NCI-H82 (cell line): Measurements from ENCODE around the gene SEPTIN8.
A peak's percentile ranks its signal among the peaks of the same experiment; 100 is the strongest.
"Not testable (repeated sequence)": the region's sequence is repeated elsewhere in the genome, so short reads cannot be mapped to it uniquely, and the experiment has no call there.

Source experiments
- DNase-seq: peaks from one replicate; lab custom pipeline; 2025; lab: John Stamatoyannopoulos, UW

SEPTIN8 gene

DNA sequence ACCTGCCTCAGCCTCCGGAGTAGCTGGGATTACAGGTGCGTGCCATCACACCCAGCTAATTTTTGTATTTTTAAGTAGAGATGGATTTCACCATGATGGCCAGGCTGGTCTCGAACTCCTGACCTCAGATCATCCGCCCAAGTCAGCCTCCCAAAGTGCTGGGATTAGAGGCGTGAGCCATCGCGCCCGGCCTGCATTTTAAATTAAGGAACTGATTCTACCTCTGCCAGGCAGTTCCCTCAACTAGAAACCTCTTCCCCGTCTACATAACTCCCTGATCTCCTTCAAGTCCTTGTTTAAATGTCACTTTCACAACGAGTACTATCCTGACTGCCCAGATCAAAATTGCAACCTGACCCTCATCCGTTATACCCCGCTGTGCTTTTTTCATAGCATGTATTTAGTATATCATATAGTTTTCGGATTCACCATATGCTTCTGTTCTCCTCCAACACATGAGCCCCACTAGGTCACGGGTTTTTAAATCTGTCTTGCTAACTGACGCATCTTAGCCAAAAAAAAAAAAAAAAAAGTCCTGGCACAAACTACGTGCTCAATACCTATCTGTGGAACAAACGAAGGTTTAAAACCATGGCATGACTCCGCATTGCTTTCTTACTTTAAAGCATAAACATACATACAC lies 35.2 kb upstream of the SEPTIN8 start:
- DNase-seq, result peak; percentile 14

DNA sequence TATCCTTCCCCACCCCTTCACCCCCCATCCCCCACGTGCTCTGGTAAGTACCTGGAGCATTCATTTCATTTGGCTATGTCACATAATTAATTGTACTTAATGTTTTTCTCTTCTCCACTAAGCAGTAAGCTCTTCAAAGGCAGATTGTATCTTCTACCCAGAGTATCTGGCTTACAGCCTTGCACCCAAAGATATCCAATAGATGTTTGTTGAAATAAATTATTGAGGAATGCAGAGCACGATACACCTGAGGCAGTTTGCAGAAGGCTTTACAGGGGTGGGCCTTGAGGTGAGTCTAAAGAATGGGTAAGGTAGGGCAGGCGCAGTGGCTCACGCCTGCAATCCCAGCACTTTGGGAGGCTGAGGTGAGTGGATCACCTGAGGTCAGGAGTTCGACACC lies 33.6 kb upstream of the SEPTIN8 start:
- DNase-seq, result no peak

DNA sequence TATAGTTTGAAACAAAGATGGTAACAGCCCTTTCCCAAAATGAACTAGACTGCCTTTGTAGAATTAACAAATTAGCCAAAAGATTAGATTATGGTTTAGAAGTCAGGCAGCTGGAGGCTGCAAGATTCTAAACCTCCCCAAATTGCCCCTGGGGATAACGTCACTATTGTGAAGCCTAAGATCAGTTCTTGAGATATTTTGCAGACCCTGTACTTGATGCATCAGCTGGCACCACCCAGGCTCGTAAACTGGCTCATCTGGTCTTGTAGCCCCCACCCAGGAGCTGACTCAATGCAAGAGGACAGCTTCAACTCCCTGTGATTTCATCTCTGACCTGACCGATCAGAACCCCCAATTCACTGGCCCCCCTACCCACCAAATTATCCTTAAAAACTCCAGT lies 31.8 kb upstream of the SEPTIN8 start:
- DNase-seq, result no peak

DNA sequence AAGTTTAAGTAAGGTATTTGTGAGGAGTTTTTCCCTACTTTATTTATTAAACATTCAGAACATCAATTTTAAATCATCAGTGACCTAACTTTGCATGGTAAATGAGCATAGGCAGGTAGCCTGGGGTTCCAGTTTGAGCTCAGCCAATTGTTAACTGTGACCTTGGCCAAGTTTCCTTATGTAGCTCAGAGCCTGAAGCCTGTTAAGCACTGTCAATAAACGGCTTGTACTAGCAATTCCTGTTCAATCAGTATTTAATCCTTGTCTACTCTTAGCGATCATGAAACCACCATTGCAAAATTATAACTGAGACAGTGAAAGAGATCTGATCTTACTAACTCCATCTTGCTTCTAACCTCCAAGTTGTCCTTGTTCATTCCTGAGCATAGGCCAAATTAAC lies 31.4 kb upstream of the SEPTIN8 start:
- DNase-seq, result no peak

DNA sequence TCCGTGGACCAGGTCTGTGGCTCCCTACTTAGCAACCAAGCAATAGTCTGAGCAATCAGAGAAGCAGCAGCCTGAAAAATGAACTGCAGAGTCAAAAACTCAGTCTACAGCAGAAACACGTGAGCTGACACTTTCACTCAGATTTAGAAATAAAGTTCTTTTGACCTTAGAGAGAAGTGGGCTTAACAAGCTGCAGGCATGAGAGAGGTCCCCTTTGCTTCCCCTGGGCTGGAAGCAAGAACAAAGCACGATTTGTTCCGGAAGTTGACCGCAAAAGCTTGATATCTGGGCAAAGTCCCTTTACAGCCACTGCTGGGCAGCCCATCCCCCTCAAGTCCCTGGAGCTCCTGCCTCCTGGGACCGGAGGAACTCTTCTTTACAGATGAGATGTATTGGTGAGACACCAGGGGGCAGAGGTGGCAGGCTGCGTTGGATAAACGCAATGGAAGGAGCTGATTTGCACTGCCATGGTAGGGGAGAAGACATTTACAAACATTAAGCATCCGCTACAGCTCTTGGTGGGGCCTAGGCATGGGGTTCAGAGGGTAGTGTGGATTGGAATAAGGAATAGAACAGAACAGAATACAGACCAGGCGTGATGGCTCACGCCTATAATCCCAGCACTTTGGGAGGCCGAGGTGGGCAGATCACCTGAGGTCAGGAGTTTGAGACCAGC lies 30.3 kb upstream of the SEPTIN8 start:
- DNase-seq, result peak; percentile 59

DNA sequence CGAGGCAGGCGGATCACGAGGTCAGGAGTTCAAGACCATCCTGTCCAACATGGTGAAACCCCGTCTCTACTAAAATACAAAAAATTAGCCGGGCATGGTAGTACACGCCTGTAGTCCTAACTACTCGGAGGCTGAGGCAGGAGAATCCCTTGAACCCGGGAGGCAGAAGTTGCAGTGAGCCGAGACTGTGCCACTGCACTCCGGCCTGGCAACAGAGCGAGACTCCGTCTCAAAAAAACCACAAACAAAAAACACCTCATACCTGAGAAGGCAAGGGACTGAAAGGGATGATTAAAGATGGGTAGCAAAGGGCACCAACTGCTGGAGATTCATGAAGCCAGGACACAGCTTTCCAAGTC lies 29.7 kb upstream of the SEPTIN8 start:
- DNase-seq, result not testable (repeated sequence)

DNA sequence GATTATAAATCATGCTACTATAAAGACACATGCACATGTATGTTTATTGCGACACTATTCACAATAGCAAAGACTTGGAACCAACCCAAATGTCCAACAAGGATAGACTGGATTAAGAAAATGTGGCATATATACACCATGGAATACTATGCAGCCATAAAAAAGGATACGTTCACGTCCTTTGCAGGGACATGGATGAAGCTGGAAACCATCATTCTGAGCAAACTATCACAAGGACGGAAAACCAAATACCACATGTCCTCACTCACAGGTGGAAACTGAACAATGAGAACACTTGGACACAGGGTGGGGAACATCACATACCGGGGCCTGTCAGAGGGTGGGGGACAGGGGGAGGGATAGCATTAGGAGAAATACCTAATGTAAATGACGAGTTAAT lies 28.8 kb upstream of the SEPTIN8 start:
- DNase-seq, result not testable (repeated sequence)

DNA sequence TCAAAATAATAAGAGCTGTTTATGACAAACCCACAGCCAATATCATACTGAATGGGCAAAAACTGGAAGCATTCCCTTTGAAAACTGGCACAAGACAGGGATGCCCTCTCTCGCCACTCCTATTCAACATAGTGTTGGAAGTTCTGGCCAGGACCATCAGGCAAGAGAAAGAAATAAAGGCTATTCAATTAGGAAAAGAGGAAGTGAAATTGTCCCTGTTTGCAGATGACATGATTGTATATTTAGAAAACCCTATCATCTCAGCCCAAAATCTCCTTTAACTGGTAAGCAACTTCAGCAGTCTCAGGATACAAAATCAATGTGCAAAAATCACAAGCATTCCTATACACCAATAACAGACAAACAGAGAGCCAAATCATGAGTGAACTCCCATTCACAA lies 27.2 kb upstream of the SEPTIN8 start:
- DNase-seq, result not testable (repeated sequence)

DNA sequence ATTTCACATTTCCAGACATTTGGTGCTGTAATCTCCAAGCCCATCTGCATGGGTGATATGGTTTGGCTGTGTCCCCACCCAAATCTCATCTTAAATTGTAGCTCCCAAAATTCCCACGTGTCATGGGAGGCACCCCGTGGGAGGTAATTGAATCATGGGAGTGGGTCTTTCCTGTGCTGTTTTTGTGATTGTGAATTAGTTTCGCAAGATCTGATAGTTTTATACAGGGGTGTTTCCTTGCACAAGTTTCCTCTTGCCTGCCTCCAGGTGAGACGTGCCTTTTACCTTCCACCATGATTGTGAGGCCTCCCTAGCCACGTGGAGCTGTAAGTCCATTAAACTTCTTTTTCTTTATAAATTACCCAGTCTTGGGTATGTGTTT lies 25.6 kb upstream of the SEPTIN8 start:
- DNase-seq, result not testable (repeated sequence)

DNA sequence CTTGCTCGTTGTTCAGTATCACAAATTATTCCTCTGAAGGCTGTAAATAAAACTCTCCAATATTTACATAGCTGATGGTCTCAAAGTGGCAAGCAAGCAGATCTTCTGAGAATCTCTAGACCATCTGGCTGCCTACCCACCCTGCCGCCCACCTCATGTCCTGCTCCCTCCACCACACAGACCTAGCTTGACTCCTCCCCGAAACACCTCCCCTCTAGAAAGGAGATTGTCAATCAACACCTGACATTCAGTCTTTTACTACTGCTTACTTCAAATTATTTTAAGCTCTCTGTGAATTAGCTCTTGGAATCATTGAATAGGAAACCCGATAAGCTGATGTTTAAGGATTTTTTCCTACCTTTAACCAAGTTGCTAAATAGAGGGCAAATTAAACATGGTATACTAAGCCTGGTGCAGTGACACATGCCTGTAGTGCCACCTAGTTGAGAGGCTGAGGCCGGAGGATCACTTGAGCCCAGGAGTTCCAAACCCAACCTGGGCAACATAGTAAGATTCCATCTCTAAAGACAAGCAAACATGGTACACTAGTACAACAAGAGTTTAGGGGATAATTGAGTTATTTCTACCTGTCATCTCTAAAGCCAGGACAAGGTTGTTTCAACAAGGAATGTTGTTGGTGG lies 25.1 kb upstream of the SEPTIN8 start:
- DNase-seq, result peak; percentile 12

DNA sequence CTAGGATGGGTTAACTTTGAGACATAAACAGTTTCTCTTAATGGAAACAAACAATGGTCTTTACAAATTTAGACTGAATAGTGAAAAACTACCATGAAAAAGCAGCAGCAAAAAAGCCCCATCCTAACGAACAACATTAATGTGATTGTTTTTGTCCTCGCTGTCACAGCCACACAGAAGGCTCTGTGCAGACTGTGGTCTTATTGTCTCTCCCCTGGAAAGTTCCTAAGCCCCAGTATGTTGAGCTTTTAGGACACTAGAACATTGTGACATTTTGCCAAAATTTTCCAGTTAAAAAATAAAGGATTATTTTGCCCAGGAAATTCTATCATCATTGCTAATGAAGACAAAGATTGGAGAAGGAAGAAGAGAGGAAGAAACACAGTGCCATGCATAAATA lies 23.5 kb upstream of the SEPTIN8 start:
- peak; percentile 11 for DNase-seq

DNA sequence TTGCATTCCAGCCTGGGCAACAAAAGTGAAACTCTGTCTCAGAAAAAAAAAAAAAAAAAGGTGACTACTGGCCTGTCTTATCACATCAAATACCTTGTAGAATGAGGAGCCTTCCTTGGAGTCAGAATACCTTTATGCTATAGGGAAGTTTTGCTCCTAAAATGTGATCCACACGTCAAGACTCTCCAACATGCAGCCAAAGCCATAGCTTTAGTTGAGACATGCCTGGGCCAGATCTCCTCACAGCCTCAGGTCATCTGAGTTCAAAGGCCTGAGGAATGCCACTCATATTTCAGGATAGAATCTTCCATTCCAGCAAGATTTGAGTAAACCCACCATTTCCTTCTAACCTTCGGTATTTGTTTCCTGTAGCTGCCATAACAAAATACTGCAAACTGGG lies 22.4 kb upstream of the SEPTIN8 start:
- DNase-seq, result no peak

DNA sequence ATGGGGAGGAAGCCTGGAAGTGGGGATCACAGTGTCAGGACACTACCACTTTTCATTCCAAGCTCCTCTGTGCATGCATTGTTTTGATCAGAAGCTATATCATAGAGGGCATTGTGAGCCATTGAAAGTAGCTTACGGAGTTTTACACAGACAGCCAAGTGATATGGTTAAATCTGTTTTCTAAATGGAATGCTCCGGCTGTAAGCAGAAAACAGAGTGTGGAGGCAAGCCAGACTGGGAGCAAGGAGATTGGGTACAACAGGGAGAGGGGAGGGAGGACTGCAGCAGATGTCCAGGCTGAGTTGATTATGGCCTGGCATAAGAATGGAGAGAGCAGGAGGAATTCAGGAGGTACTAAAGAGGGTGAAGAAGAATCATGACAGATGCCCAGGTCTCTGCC lies 20.6 kb upstream of the SEPTIN8 start:
- no peak for DNase-seq

DNA sequence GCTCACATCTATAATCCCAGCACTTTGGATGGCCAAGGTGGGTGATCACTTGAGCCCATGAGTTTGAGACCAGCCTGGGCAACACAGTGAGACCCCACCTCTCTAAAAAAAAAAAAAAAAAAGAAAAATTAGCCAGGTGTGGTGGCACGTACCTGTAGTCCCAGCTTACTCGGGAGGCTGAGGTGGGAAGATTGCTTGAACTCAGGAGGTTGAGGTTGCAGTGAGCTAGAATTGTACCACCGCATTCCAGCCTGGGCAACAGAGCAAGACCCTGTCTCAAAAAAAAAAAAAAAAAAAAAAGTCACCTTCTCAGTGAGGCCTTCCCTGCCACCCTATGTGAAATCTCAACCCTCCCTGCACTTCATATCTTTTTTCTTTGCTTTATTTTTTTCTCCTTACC lies 14.0 kb upstream of the SEPTIN8 start:
- DNase-seq, result no peak

DNA sequence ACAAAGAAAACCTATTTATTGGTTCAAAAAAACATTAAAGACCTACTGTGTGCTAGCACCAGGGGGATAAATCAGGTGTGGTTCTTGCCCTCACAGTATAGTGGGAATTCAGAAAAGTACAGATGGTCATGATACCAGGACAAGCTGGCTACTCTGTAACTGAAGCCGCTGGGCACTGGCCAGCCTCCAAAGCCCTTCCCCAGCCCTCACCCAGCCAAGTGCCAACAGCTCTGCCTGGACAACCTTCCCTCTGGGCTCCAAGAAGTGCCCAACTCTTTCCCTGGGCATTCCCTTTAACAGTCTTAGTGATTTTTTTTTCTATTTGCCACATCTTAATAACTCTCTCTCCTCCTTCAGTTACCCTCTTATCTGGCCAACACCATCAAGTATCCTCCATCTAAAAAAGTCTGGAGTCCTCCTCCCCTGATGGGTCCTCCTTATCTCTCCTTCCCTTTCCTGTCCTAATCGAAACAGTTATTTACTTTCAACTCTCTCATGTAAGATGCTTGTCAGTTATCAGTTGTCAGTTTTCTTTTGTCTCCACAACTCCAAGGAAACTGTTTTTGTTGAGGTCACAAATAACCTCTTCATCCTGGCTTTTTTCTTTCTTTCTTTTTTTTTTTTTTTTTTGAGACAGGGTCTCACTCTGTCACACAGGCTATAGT lies 13.3 kb upstream of the SEPTIN8 start:
- DNase-seq, result no peak

DNA sequence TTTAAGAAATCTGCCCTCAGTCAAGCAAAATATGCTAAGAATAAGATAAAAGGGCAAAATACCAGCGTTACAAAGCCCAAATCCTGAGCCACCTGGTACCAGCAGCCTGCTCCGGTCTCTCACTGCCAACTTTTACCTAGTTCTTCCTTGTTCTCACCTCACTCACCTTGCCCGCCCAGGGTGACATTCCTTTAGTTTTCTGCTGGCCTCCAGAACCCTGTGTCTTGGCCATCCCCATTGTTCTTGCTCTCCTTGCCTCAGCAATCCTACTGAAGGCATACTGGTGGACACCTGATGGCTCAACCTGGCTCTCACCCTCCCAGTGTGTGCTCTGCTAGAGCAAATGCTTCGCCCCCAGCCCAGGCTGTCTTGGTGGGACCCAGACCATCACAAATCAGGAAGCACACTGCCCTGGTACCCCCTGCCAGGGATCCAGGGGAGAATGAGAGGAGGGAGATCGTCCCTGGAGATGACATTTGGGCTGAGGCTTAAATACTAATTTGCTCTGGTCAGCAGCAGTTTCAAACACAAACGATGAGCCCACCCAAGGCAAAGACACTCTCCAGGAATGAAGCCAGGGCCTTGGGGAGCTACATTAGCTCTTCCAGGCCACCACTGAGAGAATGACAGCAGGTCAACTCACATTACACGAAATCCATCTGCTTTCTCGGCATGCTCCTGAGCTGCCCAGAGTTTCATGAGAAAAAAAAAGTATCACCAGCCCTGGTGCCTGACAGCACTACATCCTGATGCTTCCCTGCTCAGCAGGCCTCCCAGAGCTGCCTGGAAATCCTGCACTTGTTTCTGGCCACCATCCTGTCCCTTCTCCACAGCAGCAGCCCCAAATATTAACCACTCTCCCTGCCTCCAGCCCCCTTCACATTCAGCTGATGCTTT lies 12.2 kb upstream of the SEPTIN8 start:
- peak; percentile 5 for DNase-seq

DNA sequence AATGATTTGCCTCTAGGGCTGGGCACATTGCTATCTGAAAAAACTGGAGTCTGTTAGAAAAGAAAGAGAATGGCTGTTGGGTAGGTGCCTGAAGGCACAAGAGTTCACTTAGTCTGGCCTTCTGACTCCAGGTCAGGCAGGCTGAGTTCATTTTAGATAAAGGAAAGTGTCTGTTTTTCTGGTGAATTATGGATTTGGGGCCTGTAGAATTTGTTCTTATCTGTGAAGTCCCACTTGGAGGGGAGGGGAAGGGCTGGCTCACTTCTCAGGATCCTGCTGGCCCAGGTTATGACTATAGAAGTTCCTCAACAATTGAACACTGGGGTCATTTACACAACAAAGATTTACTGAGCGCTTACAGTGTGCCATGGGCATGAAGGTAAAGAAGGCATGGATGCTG lies 11.5 kb upstream of the SEPTIN8 start:
- DNase-seq, result no peak

DNA sequence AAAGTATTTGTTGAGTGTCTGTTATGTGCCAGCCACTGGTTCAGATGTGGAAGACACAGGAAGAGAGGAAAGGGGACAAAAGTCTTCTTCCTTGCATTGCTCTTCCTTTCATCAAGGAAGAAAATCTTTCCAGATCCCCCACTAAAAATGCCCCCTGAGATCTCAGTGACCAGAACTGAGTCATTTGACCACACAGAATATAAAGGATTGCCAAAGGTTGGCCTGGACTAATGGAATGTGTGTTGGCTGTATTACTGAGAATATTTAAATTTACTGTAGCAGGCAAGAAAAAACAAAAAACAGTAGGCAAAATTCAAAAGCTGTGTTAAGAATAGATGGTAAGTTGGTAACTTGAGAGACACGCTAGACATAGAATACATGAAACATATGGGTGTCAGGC lies 10.0 kb upstream of the SEPTIN8 start:
- no peak for DNase-seq

DNA sequence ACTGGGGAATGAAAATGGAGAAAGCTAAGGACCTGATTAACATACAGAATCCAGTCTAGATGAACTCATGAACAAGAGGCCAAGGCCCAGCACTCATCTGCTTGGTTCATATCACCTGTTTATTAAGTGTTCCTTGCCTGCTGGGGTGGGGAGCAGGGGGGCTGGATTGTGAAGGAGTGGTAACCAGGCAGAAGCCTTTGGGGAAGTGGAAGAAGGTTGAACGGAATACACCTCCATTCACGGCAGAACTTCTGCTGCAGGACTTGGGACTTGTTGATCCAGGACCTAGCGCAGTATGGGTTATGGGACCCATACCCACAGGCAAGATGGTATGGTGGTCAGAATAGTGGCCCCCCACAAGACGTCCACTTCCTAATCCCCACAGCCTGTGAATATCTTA lies 8.8 kb upstream of the SEPTIN8 start:
- no peak for DNase-seq

DNA sequence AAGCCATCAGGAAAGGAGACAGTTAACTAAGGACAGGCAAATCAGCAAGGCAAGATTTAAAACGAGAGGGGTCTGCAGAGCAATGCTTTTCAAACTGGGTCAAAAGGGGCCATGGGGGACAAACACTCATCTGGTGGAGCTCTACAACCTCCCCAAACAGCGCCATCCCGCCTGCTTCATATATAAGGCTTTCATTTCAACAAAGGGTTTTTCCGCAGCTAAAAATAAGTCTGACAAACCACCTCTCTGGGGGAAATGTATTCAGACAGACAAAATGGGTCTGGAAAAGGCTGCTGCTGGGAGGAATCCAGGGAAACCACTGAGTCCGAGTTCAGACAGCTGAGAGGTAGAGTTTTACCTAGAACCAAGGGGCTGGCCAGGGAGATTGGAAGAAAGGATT lies 8.3 kb upstream of the SEPTIN8 start:
- no peak for DNase-seq

DNA sequence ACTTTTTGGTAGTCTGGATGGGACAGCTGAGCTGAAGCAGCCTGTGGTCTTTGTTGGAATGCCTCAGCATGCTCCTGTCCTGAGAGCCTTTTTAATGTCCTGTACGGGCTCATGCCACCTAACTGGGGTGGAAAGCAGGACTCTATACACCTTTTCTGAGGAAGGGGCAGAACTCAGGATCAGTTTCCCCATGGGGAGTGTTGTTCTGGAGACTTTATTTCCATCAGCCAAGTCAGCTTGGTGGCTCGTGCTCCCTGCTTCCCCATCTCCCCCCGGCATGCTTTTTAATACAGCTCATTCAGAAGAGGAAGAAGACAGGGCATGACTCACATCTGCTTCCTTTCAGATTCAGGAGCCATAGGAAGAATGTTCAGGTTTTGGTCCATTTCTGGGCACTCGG lies 5.1 kb upstream of the SEPTIN8 start:
- DNase-seq, result no peak

DNA sequence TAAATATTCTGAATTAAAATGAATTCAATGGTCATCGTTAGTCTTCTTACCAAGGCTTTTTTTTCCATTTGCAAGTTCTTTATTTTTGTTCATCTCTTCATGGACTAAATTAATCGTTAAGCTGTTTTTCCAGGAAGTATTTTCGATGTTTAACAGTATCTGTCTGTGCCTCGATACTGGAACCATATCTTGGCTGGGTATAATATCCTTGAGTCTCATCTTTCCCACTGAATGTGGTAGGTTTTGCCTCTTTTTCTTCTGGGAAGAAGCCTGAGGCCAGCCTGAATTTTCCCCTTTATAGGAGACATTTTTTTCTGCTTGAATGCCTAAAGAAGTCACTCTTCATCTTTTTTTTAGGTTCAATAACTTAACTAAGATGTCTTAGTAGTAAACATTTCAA lies 4.0 kb upstream of the SEPTIN8 start:
- no peak for DNase-seq
